ENCODE measurements around the gene HMSD. TPM values are rescaled to one million over a fixed set of nuclear protein-coding genes. Genes with fewer than 3 reads are reported as not detected.

HMSD gene
- total and polyA plus RNA-seq, 2 donors (not counting 3 experiments of a cell fraction or from before 2014, with no cell fraction given) = 0.08 TPM; not detected in 1

DNA sequence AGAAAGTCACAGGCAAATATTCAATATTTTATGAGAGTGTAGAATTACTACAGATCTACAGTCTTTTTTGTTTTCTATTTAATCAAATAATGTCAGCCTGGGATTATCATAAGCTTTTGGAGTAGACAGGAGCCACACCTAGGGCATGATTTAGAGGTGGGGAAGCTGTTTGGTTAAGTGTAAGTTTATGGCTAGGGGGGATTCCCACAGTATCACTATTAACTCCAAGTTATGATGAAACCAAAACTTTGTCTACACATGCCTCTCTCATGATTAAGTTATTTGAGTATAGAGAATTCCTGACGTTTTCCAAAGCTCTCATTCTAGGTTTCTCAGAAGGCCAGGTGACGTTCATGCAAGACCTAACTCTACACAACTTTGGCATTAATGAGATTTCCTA lies 39.2 kb upstream of the HMSD start:
- DNase-seq (ENCODE audit: low read depth, low spot score) (no peak), FAIRE-seq (no peak)
- no peak overlapping the region for H3K27ac ChIP-seq (ENCODE audit: insufficient read depth, low read depth, low read length)
- ChIA-PET CTCF (no interaction called here), POLR2A (no interaction called here)
- H3K9me1 ChIP-seq (replicated peaks; ENCODE audit: control insufficient read depth, extremely low read depth, insufficient read depth, low read length) = no peaks in the 10 kb centered on the region
- H2AFZ ChIP-seq (ENCODE audit: low read depth, low read length) = no peak overlapping the region
- no peak overlapping the region for H3K9ac ChIP-seq (replicated peaks; ENCODE audit: extremely low read depth, insufficient read depth, low read length)
- intact Hi-C loops (cut with micrococcal nuclease) (no loop called here), dilution Hi-C loops (cut with MboI; ENCODE audit: extremely low pct_ligation_motif_present, low sequenced_read_pairs) (no loop called here)
- H3K36me3 ChIP-seq (ENCODE audit: control insufficient read depth in 2 of 2, extremely low read depth in 1 of 2, insufficient read depth in 2 of 2, low read length in 2 of 2) = no peaks in the 10 kb centered on the region
- H3K9me3 ChIP-seq (replicated peaks; ENCODE audit: control insufficient read depth, insufficient read depth, low read length) = no peaks in the 10 kb centered on the region
- no peaks in the 10 kb centered on the region for H3K79me2 ChIP-seq (ENCODE audit: control insufficient read depth, insufficient read depth, low read length)
- no peak overlapping the region for H3K4me3 ChIP-seq (replicated peaks in 1 of 3; ENCODE audit: insufficient read depth in 1 of 3, low read depth in 1 of 3, low read length in 3 of 3)
- no peak for TF ChIP-seq GATA2 (IDR thresholded peaks at IDR 0.05; ENCODE audit: insufficient read depth, insufficient read length, low read depth, low read length)
- TF ChIP-seq POLR2AphosphoS5 (IDR thresholded peaks at IDR 0.05; ENCODE audit: insufficient read depth, low read depth, low read length) = no peak
- TF ChIP-seq, protein P1, sequence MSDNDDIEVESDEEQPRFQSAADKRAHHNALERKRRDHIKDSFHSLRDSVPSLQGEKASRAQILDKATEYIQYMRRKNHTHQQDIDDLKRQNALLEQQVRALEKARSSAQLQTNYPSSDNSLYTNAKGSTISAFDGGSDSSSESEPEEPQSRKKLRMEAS (IDR thresholded peaks at IDR 0.05; ENCODE audit: insufficient read depth, insufficient read length) = no peak
- no peak for TF ChIP-seq JUN (IDR thresholded peaks at IDR 0.05; ENCODE audit: borderline replicate concordance, insufficient read depth, insufficient read length, low read depth)
- TF ChIP-seq POLR2A (IDR thresholded peaks at IDR 0.05; ENCODE audit: low read depth, low read length) = no peak
- TF ChIP-seq EZH2 (IDR thresholded peaks at IDR 0.05; ENCODE audit: borderline replicate concordance, low read depth, low read length, severe bottlenecking) = no peak
- no peak for TF ChIP-seq MYC (IDR thresholded peaks at IDR 0.05; ENCODE audit: low read depth, low read length)
- no peak for TF ChIP-seq FOS (IDR thresholded peaks at IDR 0.05; ENCODE audit: borderline replicate concordance, insufficient read depth, low read length)
- TF ChIP-seq, protein P2, sequence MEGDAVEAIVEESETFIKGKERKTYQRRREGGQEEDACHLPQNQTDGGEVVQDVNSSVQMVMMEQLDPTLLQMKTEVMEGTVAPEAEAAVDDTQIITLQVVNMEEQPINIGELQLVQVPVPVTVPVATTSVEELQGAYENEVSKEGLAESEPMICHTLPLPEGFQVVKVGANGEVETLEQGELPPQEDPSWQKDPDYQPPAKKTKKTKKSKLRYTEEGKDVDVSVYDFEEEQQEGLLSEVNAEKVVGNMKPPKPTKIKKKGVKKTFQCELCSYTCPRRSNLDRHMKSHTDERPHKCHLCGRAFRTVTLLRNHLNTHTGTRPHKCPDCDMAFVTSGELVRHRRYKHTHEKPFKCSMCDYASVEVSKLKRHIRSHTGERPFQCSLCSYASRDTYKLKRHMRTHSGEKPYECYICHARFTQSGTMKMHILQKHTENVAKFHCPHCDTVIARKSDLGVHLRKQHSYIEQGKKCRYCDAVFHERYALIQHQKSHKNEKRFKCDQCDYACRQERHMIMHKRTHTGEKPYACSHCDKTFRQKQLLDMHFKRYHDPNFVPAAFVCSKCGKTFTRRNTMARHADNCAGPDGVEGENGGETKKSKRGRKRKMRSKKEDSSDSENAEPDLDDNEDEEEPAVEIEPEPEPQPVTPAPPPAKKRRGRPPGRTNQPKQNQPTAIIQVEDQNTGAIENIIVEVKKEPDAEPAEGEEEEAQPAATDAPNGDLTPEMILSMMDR (IDR thresholded peaks at IDR 0.05; ENCODE audit: extremely low read depth in 1 of 2, insufficient read depth in 1 of 2, low read depth in 1 of 2, low read length in 2 of 2) = no peak
- H3K4me2 ChIP-seq (ENCODE audit: insufficient read depth, low read length) = no peak overlapping the region
- no peaks in the 10 kb centered on the region for H3K4me1 ChIP-seq (ENCODE audit: control insufficient read depth, extremely low read depth, insufficient read depth, low read length)
- no peaks in the 10 kb centered on the region for H4K20me1 ChIP-seq (replicated peaks; ENCODE audit: control insufficient read depth, extremely low read depth, insufficient read depth, low read length)
- BruUV-seq (replicated peaks) = no TSS peak
- H3K27me3 ChIP-seq (ENCODE audit: control insufficient read depth in 2 of 2, insufficient read depth in 2 of 2, low read length in 2 of 2) = peaks cover 0 to 8% of the 10 kb centered on the region in 2 experiments
